OCI-LY7 (cell line): ENCODE measurements around the gene TGFBR3. TPM values are rescaled to one million over a fixed set of nuclear protein-coding genes. Genes with fewer than 3 reads are reported as not detected.

Source experiments
- BruUV-seq: library from RNA; stranded (reverse); fragments of 400-500 nt; replicated peaks from 2 replicates; lab custom pipeline; 2021; lab: Mats Ljungman, UMichigan
- CTCF ChIA-PET: fragments of 300-600 bp; sonication (Branson Sonifier 250); formaldehyde crosslinking; loops from one replicate; lab custom pipeline; 2022; ENCODE audit warnings: antibody characterized with exemption; ENCODE audit not compliant: unreplicated experiment; lab: Charles Lee
- POLR2A ChIA-PET: fragments of 300-600 bp; sonication (Branson Sonifier 250); formaldehyde crosslinking; loops from one replicate; lab custom pipeline; 2022; ENCODE audit warnings: antibody characterized with exemption; lab: Charles Lee
- DNase-seq: peaks from one replicate; pipeline ENCODE4 v3.0.0-alpha.2; 2015; ENCODE audit warnings: low spot score
- H2AFZ ChIP-seq: fragments of 200-600 bp; sonication (generic), shearing (Covaris generic); 2 replicates; pipeline ENCODE4 v1.6.1; 2014; ENCODE audit warnings: mild to moderate bottlenecking, antibody characterized with exemption, low read length, moderate library complexity
- H3K27ac ChIP-seq: fragments of 200-600 bp; sonication (generic); 2 replicates; pipeline ENCODE4 v1.5.1; 2014; ENCODE audit warnings: mixed run types, low read depth, mild to moderate bottlenecking, moderate library complexity, low read length, inconsistent platforms; ENCODE audit not compliant: poor library complexity, severe bottlenecking
- H3K36me3 ChIP-seq: fragments of 200-600 bp; sonication (generic); 2 replicates; pipeline ENCODE4 v1.6.1; 2014; ENCODE audit warnings: mild to moderate bottlenecking, antibody characterized with exemption, low read length, moderate library complexity, mixed read lengths; ENCODE audit not compliant: insufficient read depth
- H3K4me1 ChIP-seq: fragments of 200-600 bp; sonication (generic); 2 replicates; pipeline ENCODE4 v1.5.1; 2014; ENCODE audit warnings: mild to moderate bottlenecking, low read length; ENCODE audit not compliant: insufficient read depth, poor library complexity, severe bottlenecking
- H3K4me2 ChIP-seq: fragments of 200-600 bp; sonication (generic); 2 replicates; pipeline ENCODE4 v1.6.1; 2014; ENCODE audit warnings: mild to moderate bottlenecking, low read length
- H3K4me3 ChIP-seq: fragments of 200-600 bp; sonication (generic); 2 replicates; pipeline ENCODE4 v1.5.1; 2014; ENCODE audit warnings: mild to moderate bottlenecking, low read depth, low read length; ENCODE audit not compliant: poor library complexity, severe bottlenecking
- H3K79me2 ChIP-seq: fragments of 200-600 bp; sonication (generic); 2 replicates; pipeline ENCODE4 v1.6.1; 2016; ENCODE audit warnings: low read depth, mild to moderate bottlenecking, low read length, moderate library complexity, mixed read lengths; ENCODE audit not compliant: insufficient read depth
- H3K9me2 ChIP-seq: fragments of 200-600 bp; sonication (generic); 2 replicates; pipeline ENCODE4 v1.6.1; 2016; ENCODE audit warnings: mild to moderate bottlenecking, low read length, mixed read lengths; ENCODE audit not compliant: insufficient read depth
- H3K9me3 ChIP-seq: fragments of 200-600 bp; sonication (generic); 2 replicates; pipeline ENCODE4 v1.6.1; 2014; ENCODE audit warnings: mild to moderate bottlenecking, mixed run types, low read length, mixed read lengths
- H4K20me1 ChIP-seq: fragments of 200-600 bp; sonication (generic); 2 replicates; pipeline ENCODE4 v1.6.1; 2014; ENCODE audit warnings: mild to moderate bottlenecking, antibody characterized with exemption, low read length, moderate library complexity, mixed read lengths; ENCODE audit not compliant: insufficient read depth
- CTCF ChIP-seq: fragments of 200-600 bp; sonication (generic); conservative IDR thresholded peaks from 2 replicates; pipeline ENCODE4 v1.5.1; 2014; ENCODE audit warnings: mild to moderate bottlenecking, antibody characterized with exemption, low read length, moderate library complexity, mixed read lengths
- EZH2phosphoT487 ChIP-seq: fragments of 200-600 bp; sonication (generic); IDR thresholded peaks from 2 replicates; pipeline ENCODE4 v1.6.1; 2018; ENCODE audit warnings: low read depth, borderline replicate concordance, mild to moderate bottlenecking, mixed run types, antibody characterized with exemption, low read length, moderate library complexity, mixed read lengths
- intact Hi-C: fragments of 100-400 bp; cut with micrococcal nuclease; formaldehyde crosslinking; loops from one replicate; pipeline ENCODE4 v1.10.0; 2022; ENCODE audit not compliant: unreplicated experiment
- total RNA-seq, 2 experiments: library from RNA; depleted of rRNA in 1 of 2; stranded (reverse); fragments of >200 nt in 1 of 2; shearing (Covaris generic) in 1 of 2; gene quantifications; 2 replicates each; pipeline ENCODE4 v1.2.3, GENCODE V29; 2014 to 2022

Gene TGFBR3
- total RNA-seq, 2 experiments from 2014 or later = not detected

GRCh38 chr1:91689641-91690481 lies 196.1 kb downstream of the TGFBR3 start:
- no peak for DNase-seq
- Histone ChIP-seq H3K9me2 (no peaks in the 10 kb centered on the region), H3K79me2 (no peaks in the 10 kb centered on the region), H2AFZ (no peak overlapping the region), H4K20me1 (no peaks in the 10 kb centered on the region), H3K9me3 (no peaks in the 10 kb centered on the region), H3K36me3 (no peaks in the 10 kb centered on the region), H3K4me2 (no peak overlapping the region), H3K27ac (no peak overlapping the region), H3K4me3 (no peak overlapping the region), H3K4me1 (no peaks in the 10 kb centered on the region)
- intact Hi-C loops = no loop called here
- BruUV-seq = no TSS peak
- POLR2A ChIA-PET = interaction anchor here (0.7 kb wide), 1 partner anchor 129 kb away, joined by 3 read pairs; no protein-coding TSS in a partner anchor
- CTCF ChIA-PET = no interaction called here
- TF ChIP-seq EZH2phosphoT487 = no peak
- no peak for TF ChIP-seq CTCF

GRCh38 chr1:91687452-91687851 lies 198.5 kb downstream of the TGFBR3 start:
- Histone ChIP-seq H2AFZ (no peak overlapping the region), H3K4me2 (no peak overlapping the region), H3K79me2 (no peaks in the 10 kb centered on the region), H3K9me3 (no peaks in the 10 kb centered on the region), H3K4me3 (no peak overlapping the region), H3K9me2 (no peaks in the 10 kb centered on the region), H3K4me1 (no peaks in the 10 kb centered on the region), H3K27ac (no peak overlapping the region), H3K36me3 (no peaks in the 10 kb centered on the region), H4K20me1 (no peaks in the 10 kb centered on the region)
- no peak for DNase-seq
- TF ChIP-seq CTCF (no peak), EZH2phosphoT487 (no peak)
- intact Hi-C loops = no loop called here
- BruUV-seq = no TSS peak
- CTCF ChIA-PET = no interaction called here
- POLR2A ChIA-PET = interaction anchor here (0.6 to 0.7 kb wide), 2 partner anchors 220 to 335 kb away, joined by 3 to 4 read pairs; no protein-coding TSS in a partner anchor

DNA sequence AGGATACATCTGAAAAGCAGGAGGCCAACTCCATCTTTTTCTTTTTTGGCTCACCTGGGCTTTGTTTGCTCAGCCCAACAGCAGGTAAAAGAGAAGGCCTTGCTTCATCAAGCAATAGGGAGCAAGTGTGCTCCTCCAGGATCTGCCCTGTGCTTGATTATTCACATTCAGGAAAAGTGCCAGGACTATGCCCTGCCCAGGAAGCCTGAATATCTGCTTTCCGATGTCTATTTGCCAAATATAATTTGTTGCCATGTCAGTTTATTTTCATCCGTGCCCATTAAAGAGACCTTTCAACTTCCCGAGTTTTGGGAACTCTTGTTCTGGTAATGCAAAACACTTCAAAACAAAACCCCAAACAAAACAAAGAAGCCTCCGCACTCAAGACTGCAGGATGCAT lies 200.0 kb downstream of the TGFBR3 start:
- CTCF ChIA-PET = no interaction called here
- Histone ChIP-seq H2AFZ (no peak overlapping the region), H3K4me2 (no peak overlapping the region), H3K27ac (no peak overlapping the region), H3K4me1 (no peaks in the 10 kb centered on the region), H3K79me2 (no peaks in the 10 kb centered on the region), H3K36me3 (no peaks in the 10 kb centered on the region), H3K4me3 (no peak overlapping the region), H4K20me1 (no peaks in the 10 kb centered on the region), H3K9me2 (no peaks in the 10 kb centered on the region), H3K9me3 (no peaks in the 10 kb centered on the region)
- POLR2A ChIA-PET = no interaction called here
- no peak for DNase-seq
- TF ChIP-seq CTCF (no peak), EZH2phosphoT487 (no peak)
- no TSS peak for BruUV-seq
- intact Hi-C loops = no loop called here
